Activated B cell treated with CpG ODN at 0.5 μM for 24 hours (primary cell): ENCODE data around the gene ZNF821. TPM values are rescaled to one million over a fixed set of nuclear protein-coding genes. Genes with fewer than 3 reads are reported as not detected.

ENCODE experiments used
- ATAC-seq: fragments of 200-7000 bp; cut with Tn5 transposase; one replicate; pipeline ENCODE4 v1.10.0; 2021; ENCODE audit warnings: low read depth, mild to moderate bottlenecking, moderate library complexity
- CTCF ChIA-PET: fragments of 350-600 bp; sonication (Branson Sonifier 250); formaldehyde crosslinking; loops from one replicate; lab custom pipeline; 2021; ENCODE audit warnings: antibody characterized with exemption; lab: Charles Lee
- POLR2A ChIA-PET: fragments of 350-600 bp; sonication (Branson Sonifier 250); formaldehyde crosslinking; loops from one replicate; lab custom pipeline; 2021; ENCODE audit warnings: antibody characterized with exemption; lab: Charles Lee
- DNase-seq: peaks from one replicate; pipeline ENCODE4 v3.0.0; 2022
- H3K27ac Mint-ChIP-seq: one replicate; pipeline ENCODE4 v1.8.0; 2020; ENCODE audit warnings: mixed read lengths
- H3K27me3 Mint-ChIP-seq: one replicate; pipeline ENCODE4 v1.8.0; 2021; ENCODE audit warnings: mixed read lengths
- H3K36me3 Mint-ChIP-seq: one replicate; pipeline ENCODE4 v1.8.0; 2021; ENCODE audit warnings: low read depth, mixed read lengths
- H3K4me1 Mint-ChIP-seq: one replicate; pipeline ENCODE4 v1.8.0; 2021; ENCODE audit warnings: mixed read lengths
- H3K4me3 Mint-ChIP-seq: one replicate; pipeline ENCODE4 v1.8.0; 2020; ENCODE audit warnings: mild to moderate bottlenecking, mixed read lengths
- H3K9me3 Mint-ChIP-seq: one replicate; pipeline ENCODE4 v1.8.0; 2020; ENCODE audit warnings: mixed read lengths
- intact Hi-C: fragments of 100-400 bp; cut with micrococcal nuclease; formaldehyde crosslinking; loops from one replicate; pipeline ENCODE4 v1.15.1; 2024
- total RNA-seq: library from RNA; stranded (reverse); gene quantifications from 2 replicates; pipeline ENCODE4 v1.2.3, GENCODE V29; 2022
- TF ChIP-seq, protein P1 (sequence below): fragments of 200-600 bp; IDR thresholded peaks from one replicate; pipeline ENCODE4 v1.8.0; 2022; ENCODE audit warnings: antibody characterized with exemption, mild to moderate bottlenecking

The ZNF821 gene
- total RNA-seq, 1 donor from 2014 or later, result 13.6 TPM

GRCh38 chr16:71904239-71904638 is 20.3 kb upstream of the ZNF821 start:
- Mint-ChIP-seq H3K36me3 (peaks cover 34% of the 10 kb centered on the region), H3K4me3 (no peak overlapping the region), H3K27ac (no peak overlapping the region), H3K27me3 (no peaks in the 10 kb centered on the region), H3K4me1 (peaks cover 77% of the 10 kb centered on the region), H3K9me3 (no peaks in the 10 kb centered on the region)
- ChIA-PET POLR2A (interaction anchor here (0.7 to 1.9 kb wide), 2 partner anchors 21 to 952 kb away, joined by 3 to 13 read pairs; partner anchors contain the start of gene ZNF821), CTCF (interaction anchor here (1.2 kb wide), 1 partner anchor 57 kb away, joined by 3 read pairs; no protein-coding TSS in a partner anchor)
- no peak for ATAC-seq
- TF ChIP-seq, protein P1, sequence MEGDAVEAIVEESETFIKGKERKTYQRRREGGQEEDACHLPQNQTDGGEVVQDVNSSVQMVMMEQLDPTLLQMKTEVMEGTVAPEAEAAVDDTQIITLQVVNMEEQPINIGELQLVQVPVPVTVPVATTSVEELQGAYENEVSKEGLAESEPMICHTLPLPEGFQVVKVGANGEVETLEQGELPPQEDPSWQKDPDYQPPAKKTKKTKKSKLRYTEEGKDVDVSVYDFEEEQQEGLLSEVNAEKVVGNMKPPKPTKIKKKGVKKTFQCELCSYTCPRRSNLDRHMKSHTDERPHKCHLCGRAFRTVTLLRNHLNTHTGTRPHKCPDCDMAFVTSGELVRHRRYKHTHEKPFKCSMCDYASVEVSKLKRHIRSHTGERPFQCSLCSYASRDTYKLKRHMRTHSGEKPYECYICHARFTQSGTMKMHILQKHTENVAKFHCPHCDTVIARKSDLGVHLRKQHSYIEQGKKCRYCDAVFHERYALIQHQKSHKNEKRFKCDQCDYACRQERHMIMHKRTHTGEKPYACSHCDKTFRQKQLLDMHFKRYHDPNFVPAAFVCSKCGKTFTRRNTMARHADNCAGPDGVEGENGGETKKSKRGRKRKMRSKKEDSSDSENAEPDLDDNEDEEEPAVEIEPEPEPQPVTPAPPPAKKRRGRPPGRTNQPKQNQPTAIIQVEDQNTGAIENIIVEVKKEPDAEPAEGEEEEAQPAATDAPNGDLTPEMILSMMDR, result no peak
- no peak for DNase-seq
- intact Hi-C loops, result no loop called here

DNA sequence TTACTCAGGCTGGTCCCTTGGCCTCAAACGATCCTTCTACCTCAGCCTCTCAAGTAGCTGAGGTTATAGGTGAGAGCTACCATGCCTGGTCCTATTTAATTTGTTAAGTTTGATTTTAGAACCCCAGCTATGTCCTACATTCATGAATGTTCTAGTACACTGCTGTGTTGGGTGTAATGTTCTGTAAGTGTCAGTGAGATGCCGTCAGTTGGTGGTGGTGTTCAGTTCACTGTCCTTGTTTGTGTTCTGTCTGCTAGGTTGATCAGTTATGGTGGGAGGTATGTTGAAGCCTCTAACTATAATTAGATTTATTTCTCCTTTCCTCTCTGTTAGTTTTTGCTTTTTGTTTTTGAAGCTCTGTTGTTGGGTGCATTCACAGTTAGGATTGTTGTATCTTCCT is 19.6 kb upstream of the ZNF821 start:
- Mint-ChIP-seq H3K4me1 (peaks cover 75% of the 10 kb centered on the region), H3K36me3 (peaks cover 31% of the 10 kb centered on the region), H3K27me3 (no peaks in the 10 kb centered on the region), H3K9me3 (no peaks in the 10 kb centered on the region), H3K27ac (no peak overlapping the region), H3K4me3 (no peak overlapping the region)
- ChIA-PET POLR2A (interaction anchor here (1.4 to 1.9 kb wide), 2 partner anchors 9 to 20 kb away, joined by 7 to 13 read pairs; partner anchors contain the start of gene ZNF821), CTCF (interaction anchor here (0.5 to 1.2 kb wide), 2 partner anchors 37 to 58 kb away, joined by 3 read pairs; no protein-coding TSS in a partner anchor)
- ATAC-seq (no peak), DNase-seq (no peak)
- TF ChIP-seq, protein P1, result no peak
- intact Hi-C loops, result no loop called here

- DNase-seq (no peak), ATAC-seq (no peak)
- H3K36me3 Mint-ChIP-seq, result peaks cover 27% of the 10 kb centered on the region
- H3K4me3 Mint-ChIP-seq, result no peak overlapping the region
- H3K27me3 Mint-ChIP-seq, result no peaks in the 10 kb centered on the region
- intact Hi-C loops, result no loop called here
- peak overlapping the region; percentile 12 for H3K27ac Mint-ChIP-seq
- CTCF ChIA-PET, result interaction anchor here (1.6 kb wide), 1 partner anchor 59 kb away, joined by 3 read pairs; no protein-coding TSS in a partner anchor
- POLR2A ChIA-PET, result interaction anchor here (1.4 to 1.9 kb wide), 2 partner anchors 9 to 20 kb away, joined by 7 to 13 read pairs; partner anchors contain the start of gene ZNF821
- TF ChIP-seq, protein P1, result no peak
- H3K9me3 Mint-ChIP-seq, result no peaks in the 10 kb centered on the region
- peaks cover 72% of the 10 kb centered on the region for H3K4me1 Mint-ChIP-seq
Measured at GRCh38 chr16:71902656-71903365, 18.8 kb upstream of the ZNF821 start.

GRCh38 chr16:71899171-71899570 is 15.2 kb upstream of the ZNF821 start:
- Mint-ChIP-seq H3K27me3 (no peaks in the 10 kb centered on the region), H3K4me1 (peaks cover 60% of the 10 kb centered on the region), H3K27ac (no peak overlapping the region), H3K4me3 (peak overlapping the region; percentile 19), H3K9me3 (no peaks in the 10 kb centered on the region), H3K36me3 (peaks cover 25% of the 10 kb centered on the region)
- POLR2A ChIA-PET, result interaction anchor here (0.6 to 2.7 kb wide), 3 partner anchors 12 to 57 kb away, joined by 3 to 24 read pairs (median 6); partner anchors contain the start of gene ZNF821
- DNase-seq (no peak), ATAC-seq (no peak)
- CTCF ChIA-PET, result no interaction called here
- intact Hi-C loops, result loop anchor here (5.0 kb wide), 2 partner anchors 193 to 437 kb away; partner anchors contain the start of genes DHX38, TXNL4B and ZNF23
- TF ChIP-seq, protein P1, result no peak
